ENCODE data around the gene HOXC9. TPM values are rescaled to one million over a fixed set of nuclear protein-coding genes. Genes with fewer than 3 reads are reported as not detected.

HOXC9 gene
- total RNA-seq, 1 donor from 2014 or later = not detected

- Mint-ChIP-seq H3K27ac (ENCODE audit: unreplicated experiment) (no peak overlapping the region), H3K4me3 (ENCODE audit: unreplicated experiment) (no peak overlapping the region), H3K9me3 (ENCODE audit: low read depth) (no peaks in the 10 kb centered on the region), H3K36me3 (ENCODE audit: low read depth) (peaks cover 17% of the 10 kb centered on the region), H3K27me3 (ENCODE audit: low read depth) (peaks cover 87% of the 10 kb centered on the region), H3K4me1 (ENCODE audit: low read depth) (no peaks in the 10 kb centered on the region)
- DNase-seq (ENCODE audit: low spot score) = no peak
- no peak for TF ChIP-seq CTCF (IDR thresholded peaks at IDR 0.05)
Observed at GRCh38 chr12:53960187-53961024, 39.6 kb upstream of the HOXC9 start.

GRCh38 chr12:53961025-53961761 lies 38.8 kb upstream of the HOXC9 start:
- peaks cover 13% of the 10 kb centered on the region for H3K36me3 Mint-ChIP-seq (ENCODE audit: low read depth)
- H3K27ac Mint-ChIP-seq (ENCODE audit: unreplicated experiment) = no peak overlapping the region
- no peaks in the 10 kb centered on the region for H3K9me3 Mint-ChIP-seq (ENCODE audit: low read depth)
- no peak overlapping the region for H3K4me3 Mint-ChIP-seq (ENCODE audit: unreplicated experiment)
- TF ChIP-seq CTCF (IDR thresholded peaks at IDR 0.05) = no peak
- DNase-seq (ENCODE audit: low spot score) = no peak
- peaks cover 1% of the 10 kb centered on the region for H3K4me1 Mint-ChIP-seq (ENCODE audit: low read depth)
- H3K27me3 Mint-ChIP-seq (ENCODE audit: low read depth) = peaks cover 86% of the 10 kb centered on the region

- Mint-ChIP-seq H3K36me3 (ENCODE audit: low read depth) (peaks cover 13% of the 10 kb centered on the region), H3K9me3 (ENCODE audit: low read depth) (no peaks in the 10 kb centered on the region), H3K27me3 (ENCODE audit: low read depth) (peaks cover 87% of the 10 kb centered on the region), H3K27ac (ENCODE audit: unreplicated experiment) (no peak overlapping the region), H3K4me3 (ENCODE audit: unreplicated experiment) (no peak overlapping the region), H3K4me1 (ENCODE audit: low read depth) (peaks cover 7% of the 10 kb centered on the region)
- no peak for TF ChIP-seq CTCF (IDR thresholded peaks at IDR 0.05)
- no peak for DNase-seq (ENCODE audit: low spot score)
Observed at GRCh38 chr12:53963005-53963404, 37.0 kb upstream of the HOXC9 start.

- H3K36me3 Mint-ChIP-seq (ENCODE audit: low read depth) = peaks cover 8% of the 10 kb centered on the region
- H3K4me3 Mint-ChIP-seq (ENCODE audit: unreplicated experiment) = no peak overlapping the region
- no peak overlapping the region for H3K27ac Mint-ChIP-seq (ENCODE audit: unreplicated experiment)
- H3K9me3 Mint-ChIP-seq (ENCODE audit: low read depth) = no peaks in the 10 kb centered on the region
- DNase-seq (ENCODE audit: low spot score) = no peak
- H3K4me1 Mint-ChIP-seq (ENCODE audit: low read depth) = peaks cover 7% of the 10 kb centered on the region
- H3K27me3 Mint-ChIP-seq (ENCODE audit: low read depth) = peaks cover 87% of the 10 kb centered on the region
- TF ChIP-seq CTCF (IDR thresholded peaks at IDR 0.05) = no peak
Observed at GRCh38 chr12:53963434-53964314, 36.3 kb upstream of the HOXC9 start.

GRCh38 chr12:53964315-53964713 lies 35.6 kb upstream of the HOXC9 start:
- Mint-ChIP-seq H3K27ac (ENCODE audit: unreplicated experiment) (no peak overlapping the region), H3K27me3 (ENCODE audit: low read depth) (peaks cover 88% of the 10 kb centered on the region), H3K4me3 (ENCODE audit: unreplicated experiment) (no peak overlapping the region), H3K4me1 (ENCODE audit: low read depth) (peaks cover 7% of the 10 kb centered on the region), H3K9me3 (ENCODE audit: low read depth) (no peaks in the 10 kb centered on the region), H3K36me3 (ENCODE audit: low read depth) (peaks cover 8% of the 10 kb centered on the region)
- no peak for DNase-seq (ENCODE audit: low spot score)
- TF ChIP-seq CTCF (IDR thresholded peaks at IDR 0.05) = no peak

Measured in chondrocyte (in vitro differentiated cells).